Naive thymus-derived CD4-positive, alpha-beta T cell (primary cell): Measurements from ENCODE around the gene PIP5K1B. TPM values are rescaled to one million over a fixed set of nuclear protein-coding genes. Genes with fewer than 3 reads are reported as not detected.

ENCODE experiments used
- ATAC-seq: fragments of 150-1000 bp; cut with Tn5 transposase; 2 replicates; pipeline ENCODE4 v1.10.0; 2021; ENCODE audit warnings: mild to moderate bottlenecking, moderate library complexity
- CTCF ChIA-PET: fragments of 350-600 bp; sonication (Branson Sonifier 250); formaldehyde crosslinking; loops from one replicate; lab custom pipeline; 2021; ENCODE audit warnings: antibody characterized with exemption; lab: Charles Lee
- POLR2A ChIA-PET: fragments of 350-600 bp; sonication (Branson Sonifier 250); formaldehyde crosslinking; loops from one replicate; lab custom pipeline; 2021; ENCODE audit warnings: antibody characterized with exemption, inconsistent platforms; lab: Charles Lee
- DNase-seq, 9 donors: peaks; one replicate each; pipeline versions ENCODE4 v3.0.0 to v3.0.0-alpha.2; 2020 to 2022; ENCODE audit warnings: mixed read lengths in 1 of 9
- H3K27ac ChIP-seq: one replicate; pipeline ENCODE4 v1.7.0; 2013; ENCODE audit warnings: mild to moderate bottlenecking, low read depth, low read length, moderate library complexity
- H3K27me3 ChIP-seq, 2 donors: one replicate each; pipeline ENCODE4 v1.7.0; 2013; ENCODE audit warnings: low read length in 2 of 2, mild to moderate bottlenecking in 2 of 2, moderate library complexity in 2 of 2; ENCODE audit not compliant: control insufficient read depth in 2 of 2, insufficient read depth in 2 of 2
- H3K36me3 ChIP-seq, 3 experiments: 1 replicate in 2 of 3; 2 replicates in 1 of 3; pipeline ENCODE4 v1.7.0; 2013; ENCODE audit warnings: low read length in 3 of 3, mild to moderate bottlenecking in 3 of 3, moderate library complexity in 1 of 3; ENCODE audit not compliant: insufficient read depth in 3 of 3, control insufficient read depth in 2 of 3
- H3K4me1 ChIP-seq, 2 donors: one replicate each; pipeline ENCODE4 v1.7.0; 2013; ENCODE audit warnings: low read length in 2 of 2, mild to moderate bottlenecking in 2 of 2, moderate library complexity in 1 of 2; ENCODE audit not compliant: control insufficient read depth in 2 of 2, insufficient read depth in 2 of 2
- H3K4me3 ChIP-seq: 2 replicates; pipeline ENCODE4 v1.7.0; 2013; ENCODE audit warnings: mild to moderate bottlenecking, low read length
- H3K9me3 ChIP-seq, 3 experiments: 1 replicate in 2 of 3; 2 replicates in 1 of 3; pipeline ENCODE4 v1.7.0; 2013; ENCODE audit warnings: low read length in 3 of 3; ENCODE audit not compliant: control insufficient read depth in 2 of 3
- H3K27ac Mint-ChIP-seq, 9 donors: one replicate each; pipeline ENCODE4 v1.8.0; 2020 to 2022; ENCODE audit warnings: mixed read lengths in 9 of 9, mild to moderate bottlenecking in 8 of 9, moderate library complexity in 5 of 9, inconsistent platforms in 2 of 9
- H3K27me3 Mint-ChIP-seq, 5 donors: one replicate each; pipeline ENCODE4 v1.8.0; 2021 to 2022; ENCODE audit warnings: mixed read lengths in 5 of 5, mild to moderate bottlenecking in 1 of 5
- H3K36me3 Mint-ChIP-seq, 5 donors: one replicate each; pipeline ENCODE4 v1.8.0; 2020 to 2022; ENCODE audit warnings: mixed read lengths in 5 of 5, mild to moderate bottlenecking in 3 of 5, inconsistent platforms in 1 of 5
- H3K4me1 Mint-ChIP-seq, 7 donors: one replicate each; pipeline ENCODE4 v1.8.0; 2020 to 2022; ENCODE audit warnings: mixed read lengths in 7 of 7, mild to moderate bottlenecking in 3 of 7, inconsistent platforms in 1 of 7
- H3K4me3 Mint-ChIP-seq, 10 donors: one replicate each; pipeline ENCODE4 v1.8.0; 2020 to 2022; ENCODE audit warnings: mild to moderate bottlenecking in 10 of 10, mixed read lengths in 10 of 10, moderate library complexity in 6 of 10, inconsistent platforms in 2 of 10
- H3K9me3 Mint-ChIP-seq, 11 donors: one replicate each; pipeline ENCODE4 v1.8.0; 2020 to 2022; ENCODE audit warnings: mixed read lengths in 11 of 11, mild to moderate bottlenecking in 4 of 11, inconsistent platforms in 1 of 11, moderate library complexity in 1 of 11
- intact Hi-C, 2 donors: fragments of 100-400 bp; cut with micrococcal nuclease; formaldehyde crosslinking; loops; one replicate each; pipeline ENCODE4 v1.15.1; 2023
- polyA plus RNA-seq, 2 donors: library from polyadenylated mRNA; unstranded; fragments of 300-500 nt; fragmentation: Illumina TruSeq; gene quantifications; one replicate each; pipeline ENCODE4 v1.2.3, GENCODE V29; 2021
- total RNA-seq, 6 experiments: library from RNA in 5 of 6; stranded (reverse) in 5 of 6; gene quantifications; 1 replicate in 5 of 6; 2 replicates in 1 of 6; pipeline ENCODE4 v1.2.3 and lab custom pipeline; 2021 to 2026

Gene PIP5K1B
- total and polyA plus RNA-seq, 7 experiments from 2014 or later: 0.08 to 4.2 (median 0.54) TPM

DNA sequence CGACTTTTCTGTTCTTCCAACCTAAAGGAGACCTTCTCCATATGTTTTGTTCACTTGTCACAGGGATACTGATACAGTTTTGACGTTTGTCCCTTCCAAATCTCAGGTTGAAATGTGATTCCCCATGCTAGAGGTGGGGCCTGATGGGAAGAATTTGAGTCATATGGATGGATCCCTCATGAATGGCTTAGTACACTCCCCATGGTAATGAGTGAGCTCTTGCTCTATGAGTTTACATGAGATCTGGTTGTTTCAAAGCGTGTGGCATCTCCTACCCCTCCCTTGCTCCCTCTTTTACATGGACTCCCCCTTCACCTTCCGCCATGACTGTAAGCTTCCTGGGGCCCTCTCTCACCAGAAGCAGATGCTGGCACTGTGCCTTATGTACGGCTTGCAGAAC is 6.9 kb downstream of the PIP5K1B start:
- peaks cover 0 to 4% (median 0%) of the 10 kb centered on the region in 5 donors for H3K36me3 Mint-ChIP-seq
- Histone ChIP-seq H3K36me3 (no peaks in the 10 kb centered on the region), H3K27ac (no peak overlapping the region), H3K4me3 (no peak overlapping the region), H3K27me3 (peaks cover 0 to 7% of the 10 kb centered on the region in 2 donors), H3K4me1 (no peaks in the 10 kb centered on the region), H3K9me3 (no peaks in the 10 kb centered on the region)
- intact Hi-C loops: no loop called here
- CTCF ChIA-PET: no interaction called here
- ATAC-seq: no peak
- H3K4me1 Mint-ChIP-seq: peaks cover 0 to 3% (median 0%) of the 10 kb centered on the region in 7 donors
- H3K9me3 Mint-ChIP-seq: no peaks in the 10 kb centered on the region
- no peak overlapping the region for H3K27ac Mint-ChIP-seq
- peaks cover 36 to 80% (median 73%) of the 10 kb centered on the region in 5 donors for H3K27me3 Mint-ChIP-seq
- no peak for DNase-seq
- POLR2A ChIA-PET: interaction anchor here (0.6 kb wide), 1 partner anchor 113 kb away, joined by 4 read pairs; no protein-coding TSS in a partner anchor
- H3K4me3 Mint-ChIP-seq: no peak overlapping the region

DNA sequence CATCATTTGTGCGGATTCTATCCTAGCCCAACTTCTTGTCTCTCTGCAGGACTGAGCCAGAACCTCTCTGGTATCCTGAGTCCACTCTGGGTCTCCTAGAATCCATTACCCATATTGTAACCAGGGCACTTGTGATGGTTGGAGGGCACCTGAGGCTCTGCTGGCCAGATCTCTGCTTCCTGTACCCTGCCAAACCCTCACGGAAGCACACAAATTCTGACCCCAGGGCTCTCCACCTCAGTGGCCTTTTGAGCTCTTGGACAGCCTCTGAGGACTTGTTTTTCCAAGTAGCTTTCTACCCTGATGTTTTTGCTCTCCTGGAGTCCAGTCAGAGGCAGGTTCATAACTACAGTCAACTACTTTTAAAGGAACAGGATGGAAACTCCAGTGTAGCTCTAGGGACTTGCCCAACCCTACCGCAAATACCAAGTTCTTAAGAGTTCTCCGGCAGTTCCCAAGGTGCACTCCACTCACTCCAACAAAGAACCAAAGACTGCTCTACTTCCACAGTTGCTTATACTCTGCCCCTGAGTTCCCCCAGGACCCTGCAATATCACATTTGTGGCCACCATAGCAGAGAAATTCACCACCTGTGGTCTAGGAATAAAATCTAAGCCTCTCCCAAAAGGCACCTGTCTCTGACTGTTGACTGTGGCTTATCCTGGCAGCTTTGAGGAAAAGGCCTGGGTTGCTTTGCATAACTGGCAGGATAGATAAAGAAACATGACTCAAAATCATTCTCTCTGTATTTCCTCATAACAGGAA is 9.6 kb downstream of the PIP5K1B start:
- H3K27ac Mint-ChIP-seq: no peak overlapping the region
- no peaks in the 10 kb centered on the region for H3K27me3 ChIP-seq
- H3K27me3 Mint-ChIP-seq: peaks cover 27 to 57% (median 49%) of the 10 kb centered on the region in 5 donors
- intact Hi-C loops: no loop called here
- no peak overlapping the region for H3K4me3 Mint-ChIP-seq
- no peak for DNase-seq
- no peak for ATAC-seq
- CTCF ChIA-PET: no interaction called here
- peaks cover 0 to 4% (median 0%) of the 10 kb centered on the region in 5 donors for H3K36me3 Mint-ChIP-seq
- POLR2A ChIA-PET: no interaction called here
- no peak overlapping the region for H3K27ac ChIP-seq
- H3K4me1 ChIP-seq: no peaks in the 10 kb centered on the region
- H3K9me3 ChIP-seq: no peaks in the 10 kb centered on the region
- H3K4me1 Mint-ChIP-seq: no peaks in the 10 kb centered on the region
- H3K4me3 ChIP-seq: no peak overlapping the region
- no peaks in the 10 kb centered on the region for H3K36me3 ChIP-seq
- H3K9me3 Mint-ChIP-seq: no peaks in the 10 kb centered on the region

DNA sequence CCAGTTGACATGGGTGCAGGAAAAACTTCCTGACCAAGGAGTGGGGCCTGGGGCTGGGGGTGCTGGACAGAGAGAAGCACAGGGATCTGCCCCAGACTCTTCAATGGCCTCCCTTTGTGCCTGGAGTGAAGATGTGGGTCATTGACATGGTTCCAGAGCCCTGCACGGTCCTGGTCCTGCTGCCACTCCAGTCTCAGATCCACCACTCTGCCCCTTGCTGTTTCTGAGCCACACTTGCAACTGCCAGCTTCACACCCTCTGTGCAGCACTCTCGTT is 10.1 kb downstream of the PIP5K1B start:
- intact Hi-C loops: no loop called here
- H3K4me3 Mint-ChIP-seq: no peak overlapping the region
- no peaks in the 10 kb centered on the region for H3K4me1 ChIP-seq
- H3K4me1 Mint-ChIP-seq: no peaks in the 10 kb centered on the region
- H3K4me3 ChIP-seq: no peak overlapping the region
- no peaks in the 10 kb centered on the region for H3K9me3 ChIP-seq
- POLR2A ChIA-PET: no interaction called here
- CTCF ChIA-PET: no interaction called here
- no peak overlapping the region for H3K27ac ChIP-seq
- no peaks in the 10 kb centered on the region for H3K36me3 ChIP-seq
- peaks cover 22 to 54% (median 44%) of the 10 kb centered on the region in 5 donors for H3K27me3 Mint-ChIP-seq
- no peak overlapping the region for H3K27ac Mint-ChIP-seq
- no peaks in the 10 kb centered on the region for H3K27me3 ChIP-seq
- no peaks in the 10 kb centered on the region for H3K9me3 Mint-ChIP-seq
- peaks cover 0 to 4% (median 0%) of the 10 kb centered on the region in 5 donors for H3K36me3 Mint-ChIP-seq
- ATAC-seq (no peak), DNase-seq (no peak)

DNA sequence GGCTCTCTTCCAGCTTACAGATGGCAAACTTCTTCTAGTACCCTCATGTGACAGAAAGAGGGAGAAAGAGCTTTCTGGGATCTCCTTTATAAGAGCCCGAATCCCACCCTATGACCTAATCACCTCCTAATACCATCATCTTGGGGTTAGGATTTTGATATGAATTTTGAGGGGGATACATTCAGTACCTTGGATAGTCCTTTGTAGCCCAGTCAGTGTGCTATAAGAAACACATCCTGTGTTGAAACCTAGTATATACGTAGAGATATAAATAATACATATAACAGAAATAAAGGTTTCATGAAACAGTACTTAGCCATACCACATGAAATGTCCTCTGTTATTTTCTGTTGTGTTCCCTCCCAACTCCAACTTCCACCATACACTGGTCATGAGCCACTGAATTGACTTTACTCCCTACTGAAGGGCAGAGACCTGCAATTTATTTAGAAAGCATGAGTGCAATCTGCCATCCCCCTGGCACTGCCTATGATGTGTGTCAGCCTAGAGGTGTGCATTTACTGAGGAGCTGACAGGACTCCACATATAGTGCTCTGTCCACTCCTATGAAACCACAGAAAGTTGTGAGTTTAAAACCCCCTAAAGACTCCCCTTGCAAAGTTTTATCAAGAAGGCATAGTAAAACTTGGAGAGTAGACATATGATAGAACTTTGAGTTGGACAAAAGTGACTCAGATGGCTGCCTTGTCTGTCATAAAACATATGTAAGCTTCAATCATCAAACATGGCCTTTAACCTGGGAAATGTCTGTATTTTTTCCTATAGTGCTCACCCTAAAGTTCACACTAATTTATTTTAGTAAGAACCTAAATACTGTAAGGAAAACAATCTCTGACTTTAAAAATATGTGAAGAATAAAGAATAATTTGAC is 12.8 kb downstream of the PIP5K1B start:
- POLR2A ChIA-PET: no interaction called here
- Histone ChIP-seq H3K4me1 (no peaks in the 10 kb centered on the region), H3K27ac (no peak overlapping the region), H3K36me3 (no peaks in the 10 kb centered on the region), H3K4me3 (no peak overlapping the region), H3K9me3 (no peaks in the 10 kb centered on the region), H3K27me3 (no peaks in the 10 kb centered on the region)
- H3K4me3 Mint-ChIP-seq: no peak overlapping the region
- intact Hi-C loops: no loop called here
- DNase-seq: no peak
- peaks cover 17 to 37% (median 25%) of the 10 kb centered on the region in 5 donors for H3K27me3 Mint-ChIP-seq
- H3K4me1 Mint-ChIP-seq: no peaks in the 10 kb centered on the region
- H3K36me3 Mint-ChIP-seq: peaks cover 0 to 4% (median 0%) of the 10 kb centered on the region in 5 donors
- H3K27ac Mint-ChIP-seq: no peak overlapping the region
- ATAC-seq: no peak
- CTCF ChIA-PET: no interaction called here
- peaks cover 0 to under 1% (median 0%) of the 10 kb centered on the region in 11 donors for H3K9me3 Mint-ChIP-seq

DNA sequence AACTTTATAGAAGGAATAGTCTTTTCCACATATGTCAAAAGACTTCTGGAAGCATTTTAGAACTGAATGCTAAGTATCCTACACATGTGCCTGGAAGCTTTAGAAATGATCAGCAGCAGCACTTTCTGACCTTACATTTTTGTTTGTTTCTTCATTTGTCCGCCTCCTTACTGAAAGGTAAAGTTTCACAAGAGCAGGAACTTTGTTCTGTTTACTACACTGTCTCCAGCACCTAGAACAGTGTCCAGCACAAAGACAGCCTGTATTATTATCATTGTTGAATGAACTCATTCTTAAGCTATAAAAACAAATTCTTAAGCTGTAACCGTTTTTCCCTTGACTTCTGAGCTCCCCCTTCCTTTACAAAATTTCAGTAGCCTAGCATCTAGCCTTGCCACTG is 14.8 kb downstream of the PIP5K1B start:
- H3K27me3 ChIP-seq: no peaks in the 10 kb centered on the region
- H3K36me3 ChIP-seq: no peaks in the 10 kb centered on the region
- intact Hi-C loops: no loop called here
- H3K9me3 ChIP-seq: no peaks in the 10 kb centered on the region
- no peak overlapping the region for H3K27ac Mint-ChIP-seq
- no peaks in the 10 kb centered on the region for H3K4me1 Mint-ChIP-seq
- CTCF ChIA-PET: no interaction called here
- POLR2A ChIA-PET: no interaction called here
- no peak overlapping the region for H3K27ac ChIP-seq
- no peaks in the 10 kb centered on the region for H3K4me1 ChIP-seq
- H3K4me3 ChIP-seq: no peak overlapping the region
- H3K27me3 Mint-ChIP-seq: peaks cover 28 to 39% (median 30%) of the 10 kb centered on the region in 5 donors
- no peak for DNase-seq
- ATAC-seq: no peak
- peaks cover 0 to 8% (median 2%) of the 10 kb centered on the region in 11 donors for H3K9me3 Mint-ChIP-seq
- H3K36me3 Mint-ChIP-seq: peaks cover 0 to 4% (median 2%) of the 10 kb centered on the region in 5 donors
- no peak overlapping the region for H3K4me3 Mint-ChIP-seq

DNA sequence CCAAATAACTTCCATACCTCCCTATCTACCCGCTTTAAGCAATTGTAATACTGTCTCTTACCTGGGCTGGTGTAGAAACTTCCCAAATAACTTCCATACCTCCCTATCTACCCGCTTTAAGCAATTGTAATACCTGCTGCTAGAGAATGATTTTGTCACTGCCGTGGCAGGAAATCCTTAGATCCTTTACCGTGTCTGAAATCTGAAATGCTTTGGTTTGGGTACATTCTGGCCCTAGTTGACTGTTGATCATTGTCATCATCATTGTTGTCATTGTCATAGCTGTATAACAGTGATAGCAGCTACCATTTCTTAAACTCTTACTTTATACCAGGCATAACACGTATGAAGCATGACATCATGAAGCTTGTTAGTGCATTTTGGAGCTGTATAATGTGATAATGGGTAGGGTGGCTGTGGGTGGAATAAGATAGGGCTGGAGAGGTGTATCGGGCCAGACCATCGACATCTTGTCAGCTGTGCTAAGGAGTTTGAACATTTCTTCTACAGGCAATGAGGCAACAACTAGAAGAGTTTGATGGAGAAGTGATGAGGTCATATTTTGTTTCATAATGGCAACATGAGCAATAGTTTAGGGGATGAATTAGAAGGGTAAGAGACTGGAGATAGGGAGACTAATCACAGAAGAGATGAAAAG is 15.7 kb downstream of the PIP5K1B start:
- CTCF ChIA-PET: interaction anchor here (0.7 kb wide), 1 partner anchor 21 kb away, joined by 5 read pairs; no protein-coding TSS in a partner anchor
- DNase-seq (no peak), ATAC-seq (no peak)
- Mint-ChIP-seq H3K27me3 (peaks cover 25 to 29% (median 27%) of the 10 kb centered on the region in 5 donors), H3K4me3 (no peak overlapping the region), H3K4me1 (no peaks in the 10 kb centered on the region), H3K27ac (no peak overlapping the region), H3K9me3 (peaks cover 0 to 8% (median 2%) of the 10 kb centered on the region in 11 donors), H3K36me3 (peaks cover 0 to 4% (median 0%) of the 10 kb centered on the region in 5 donors)
- Histone ChIP-seq H3K27ac (no peak overlapping the region), H3K9me3 (no peaks in the 10 kb centered on the region), H3K4me3 (no peak overlapping the region), H3K27me3 (no peaks in the 10 kb centered on the region), H3K4me1 (no peaks in the 10 kb centered on the region), H3K36me3 (no peaks in the 10 kb centered on the region)
- intact Hi-C loops: no loop called here
- POLR2A ChIA-PET: no interaction called here
